GM12865 (cell line): ENCODE data around the gene POLR1E.

Experiments
- DNase-seq: peaks from one replicate; pipeline ENCODE4 v3.0.0; 2010; ENCODE audit warnings: low read depth
- H3K4me3 ChIP-seq: 2 replicates; pipeline ENCODE4 v1.5.1; 2011; ENCODE audit warnings: mild to moderate bottlenecking, low read depth, low read length, control low read depth
- CTCF ChIP-seq: IDR thresholded peaks from 2 replicates; pipeline ENCODE4 v1.5.1; 2011; ENCODE audit warnings: low read length, control low read depth, low read depth, inconsistent platforms; ENCODE audit not compliant: insufficient read depth; ENCODE audit errors: missing control alignments

Gene POLR1E

GRCh38 chr9:37521111-37521510 lies 35.4 kb downstream of the POLR1E start:
- TF ChIP-seq CTCF = no peak
- no peak overlapping the region for H3K4me3 ChIP-seq
- DNase-seq = no peak

- TF ChIP-seq CTCF = no peak
These were observed 37.2 kb downstream of the POLR1E start for GRCh38 chr9:37522971-37523370.

GRCh38 chr9:37523916-37524315 lies 38.2 kb downstream of the POLR1E start:
- no peak overlapping the region for H3K4me3 ChIP-seq
- no peak for TF ChIP-seq CTCF
- no peak for DNase-seq

More at GRCh38 chr9:37522971-37523370, 37.2 kb downstream of the POLR1E start:
- no peak for DNase-seq
- no peak overlapping the region for H3K4me3 ChIP-seq

GRCh38 chr9:37528652-37529471 lies 43.1 kb downstream of the POLR1E start:
- H3K4me3 ChIP-seq = no peak overlapping the region
- TF ChIP-seq CTCF = no peak
- DNase-seq = peak; percentile 65

- no peak for TF ChIP-seq CTCF
- H3K4me3 ChIP-seq = no peak overlapping the region
- peak; percentile 31 for DNase-seq
These were observed 46.0 kb downstream of the POLR1E start for GRCh38 chr9:37531699-37532098.

GRCh38 chr9:37534412-37534811 lies 48.7 kb downstream of the POLR1E start:
- H3K4me3 ChIP-seq = no peak overlapping the region
- DNase-seq = no peak
- TF ChIP-seq CTCF = no peak

GRCh38 chr9:37534901-37535300 lies 49.2 kb downstream of the POLR1E start:
- TF ChIP-seq CTCF = no peak
- DNase-seq = no peak
- H3K4me3 ChIP-seq = no peak overlapping the region
